Chondrocyte (in vitro differentiated cells): ENCODE measurements around the gene SLC13A3. TPM values are rescaled to one million over a fixed set of nuclear protein-coding genes. Genes with fewer than 3 reads are reported as not detected.
A peak's percentile ranks its signal among the peaks of the same experiment; 100 is the strongest.

Source experiments
- DNase-seq: peaks from one replicate; pipeline ENCODE4 v3.0.0; 2021; ENCODE audit warnings: mixed read lengths, low spot score
- H3K27ac Mint-ChIP-seq: one replicate; pipeline ENCODE4 v1.8.0; 2021; ENCODE audit warnings: mild to moderate bottlenecking, moderate library complexity, mixed read lengths; ENCODE audit not compliant: unreplicated experiment
- H3K27me3 Mint-ChIP-seq: 2 replicates; pipeline ENCODE4 v1.8.0; 2021; ENCODE audit warnings: low read depth, mixed read lengths
- H3K36me3 Mint-ChIP-seq: 2 replicates; pipeline ENCODE4 v1.8.0; 2021; ENCODE audit warnings: low read depth, mixed read lengths
- H3K4me1 Mint-ChIP-seq: 2 replicates; pipeline ENCODE4 v1.8.0; 2021; ENCODE audit warnings: low read depth, mild to moderate bottlenecking, mixed read lengths
- H3K4me3 Mint-ChIP-seq: one replicate; pipeline ENCODE4 v1.8.0; 2021; ENCODE audit warnings: mild to moderate bottlenecking, moderate library complexity, mixed read lengths; ENCODE audit not compliant: unreplicated experiment
- H3K9me3 Mint-ChIP-seq: 2 replicates; pipeline ENCODE4 v1.8.0; 2021; ENCODE audit warnings: low read depth, mixed read lengths
- CTCF ChIP-seq: fragments of 200-600 bp; sonication (generic); IDR thresholded peaks from 2 replicates; pipeline ENCODE4 v1.5.0; 2021; ENCODE audit warnings: antibody characterized with exemption, mild to moderate bottlenecking, moderate library complexity
- total RNA-seq: library from RNA; stranded (reverse); gene quantifications from 3 replicates; pipeline ENCODE4 v1.2.1, GENCODE V29; 2021

SLC13A3 gene
- total RNA-seq, 1 donor from 2014 or later = 2.5 TPM

- no peak overlapping the region for H3K27ac Mint-ChIP-seq
- no peak for DNase-seq
- no peaks in the 10 kb centered on the region for H3K27me3 Mint-ChIP-seq
- no peak for TF ChIP-seq CTCF
- no peak overlapping the region for H3K4me3 Mint-ChIP-seq
- no peaks in the 10 kb centered on the region for H3K9me3 Mint-ChIP-seq
- H3K4me1 Mint-ChIP-seq = peaks cover 11% of the 10 kb centered on the region
- H3K36me3 Mint-ChIP-seq = no peaks in the 10 kb centered on the region
These were observed 92.3 kb downstream of the SLC13A3 start for GRCh38 chr20:46559001-46559400.

DNA sequence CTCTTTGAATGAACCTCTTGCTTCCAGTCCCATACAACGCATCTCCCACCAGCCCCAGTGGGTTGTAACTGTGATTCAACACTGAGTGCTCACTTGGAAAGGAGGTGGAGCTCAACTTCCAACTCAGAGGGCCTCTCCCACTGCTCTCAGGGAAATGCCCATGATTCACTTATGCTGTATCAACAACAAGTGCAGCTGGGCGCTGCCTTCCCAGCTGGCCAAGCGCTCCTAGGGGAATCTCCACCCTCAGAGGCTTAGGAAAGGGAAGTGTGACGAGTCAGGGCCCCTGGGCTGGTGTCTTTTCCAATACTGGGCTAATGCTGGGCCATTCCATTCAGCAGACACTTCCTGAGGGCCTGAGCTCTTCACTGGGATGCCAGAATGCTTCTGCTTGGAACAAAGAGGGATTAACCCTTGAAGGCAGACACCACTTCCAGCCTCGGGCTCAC is 92.7 kb downstream of the SLC13A3 start:
- H3K4me3 Mint-ChIP-seq = no peak overlapping the region
- H3K36me3 Mint-ChIP-seq = no peaks in the 10 kb centered on the region
- DNase-seq = no peak
- H3K9me3 Mint-ChIP-seq = no peaks in the 10 kb centered on the region
- H3K4me1 Mint-ChIP-seq = peaks cover 11% of the 10 kb centered on the region
- peak overlapping the region; percentile 59 for H3K27ac Mint-ChIP-seq
- no peak for TF ChIP-seq CTCF
- no peaks in the 10 kb centered on the region for H3K27me3 Mint-ChIP-seq

- H3K27me3 Mint-ChIP-seq = no peaks in the 10 kb centered on the region
- no peak for DNase-seq
- no peaks in the 10 kb centered on the region for H3K9me3 Mint-ChIP-seq
- no peak for TF ChIP-seq CTCF
- no peaks in the 10 kb centered on the region for H3K36me3 Mint-ChIP-seq
- no peak overlapping the region for H3K4me3 Mint-ChIP-seq
- peaks cover 11% of the 10 kb centered on the region for H3K4me1 Mint-ChIP-seq
- no peak overlapping the region for H3K27ac Mint-ChIP-seq
These were observed 93.9 kb downstream of the SLC13A3 start for GRCh38 chr20:46557231-46557956.

- H3K36me3 Mint-ChIP-seq = no peaks in the 10 kb centered on the region
- H3K9me3 Mint-ChIP-seq = no peaks in the 10 kb centered on the region
- H3K4me1 Mint-ChIP-seq = peaks cover 11% of the 10 kb centered on the region
- no peak for TF ChIP-seq CTCF
- no peak overlapping the region for H3K4me3 Mint-ChIP-seq
- no peaks in the 10 kb centered on the region for H3K27me3 Mint-ChIP-seq
- no peak overlapping the region for H3K27ac Mint-ChIP-seq
- DNase-seq = no peak
These were observed 95.8 kb downstream of the SLC13A3 start for GRCh38 chr20:46555370-46555956.

DNA sequence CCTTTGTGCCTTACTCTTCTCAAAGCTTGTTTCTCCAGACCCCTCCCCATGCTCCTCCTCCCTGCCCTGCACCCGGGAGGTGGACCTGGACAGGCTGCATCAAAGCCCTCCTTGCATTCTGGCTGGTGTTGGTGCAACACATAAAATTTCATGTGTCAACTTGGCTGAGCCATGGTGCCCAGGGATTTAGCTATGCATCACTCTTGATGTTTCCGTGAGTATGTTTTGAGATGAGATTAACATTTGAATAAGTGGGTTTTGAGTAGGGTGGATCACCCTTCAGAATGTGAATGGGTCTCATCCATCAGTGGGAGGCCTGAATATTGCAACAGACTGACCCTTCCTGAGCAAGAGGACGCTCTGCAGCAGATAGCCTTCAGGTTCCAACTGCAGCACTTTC is 96.4 kb downstream of the SLC13A3 start:
- no peaks in the 10 kb centered on the region for H3K36me3 Mint-ChIP-seq
- H3K4me1 Mint-ChIP-seq = peaks cover 11% of the 10 kb centered on the region
- no peaks in the 10 kb centered on the region for H3K9me3 Mint-ChIP-seq
- no peak overlapping the region for H3K27ac Mint-ChIP-seq
- TF ChIP-seq CTCF = no peak
- no peaks in the 10 kb centered on the region for H3K27me3 Mint-ChIP-seq
- H3K4me3 Mint-ChIP-seq = no peak overlapping the region
- no peak for DNase-seq
